Measurements from ENCODE around the gene FOXRED2.

DNA sequence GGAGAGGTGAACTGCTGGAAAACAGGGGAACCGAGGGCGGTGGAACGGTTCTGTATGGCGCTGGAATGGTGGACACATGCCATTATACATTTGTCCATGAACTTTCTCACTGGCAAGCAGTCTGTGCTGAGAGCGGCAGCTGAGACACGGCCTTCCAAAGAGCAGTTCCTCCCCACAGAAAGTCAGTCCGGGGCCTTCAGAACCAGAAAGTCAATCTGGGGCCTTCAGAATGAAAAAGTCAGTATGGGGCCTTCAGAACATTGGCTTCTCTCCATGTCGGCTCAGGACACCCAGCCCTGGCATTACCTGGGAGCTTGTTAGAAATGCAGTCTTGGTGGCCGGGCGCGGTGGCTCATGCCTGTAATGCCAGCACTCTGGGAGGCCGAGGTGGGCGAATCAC lies 34.2 kb downstream of the FOXRED2 start:
- TF ChIP-seq, protein P1, sequence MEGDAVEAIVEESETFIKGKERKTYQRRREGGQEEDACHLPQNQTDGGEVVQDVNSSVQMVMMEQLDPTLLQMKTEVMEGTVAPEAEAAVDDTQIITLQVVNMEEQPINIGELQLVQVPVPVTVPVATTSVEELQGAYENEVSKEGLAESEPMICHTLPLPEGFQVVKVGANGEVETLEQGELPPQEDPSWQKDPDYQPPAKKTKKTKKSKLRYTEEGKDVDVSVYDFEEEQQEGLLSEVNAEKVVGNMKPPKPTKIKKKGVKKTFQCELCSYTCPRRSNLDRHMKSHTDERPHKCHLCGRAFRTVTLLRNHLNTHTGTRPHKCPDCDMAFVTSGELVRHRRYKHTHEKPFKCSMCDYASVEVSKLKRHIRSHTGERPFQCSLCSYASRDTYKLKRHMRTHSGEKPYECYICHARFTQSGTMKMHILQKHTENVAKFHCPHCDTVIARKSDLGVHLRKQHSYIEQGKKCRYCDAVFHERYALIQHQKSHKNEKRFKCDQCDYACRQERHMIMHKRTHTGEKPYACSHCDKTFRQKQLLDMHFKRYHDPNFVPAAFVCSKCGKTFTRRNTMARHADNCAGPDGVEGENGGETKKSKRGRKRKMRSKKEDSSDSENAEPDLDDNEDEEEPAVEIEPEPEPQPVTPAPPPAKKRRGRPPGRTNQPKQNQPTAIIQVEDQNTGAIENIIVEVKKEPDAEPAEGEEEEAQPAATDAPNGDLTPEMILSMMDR (IDR thresholded peaks at IDR 0.05; ENCODE audit: low read depth, low read length), result no peak
- no peak for TF ChIP-seq EZH2phosphoT487 (IDR thresholded peaks at IDR 0.05; ENCODE audit: low read depth)

All from OCI-LY3 (cell line).